Suprapubic skin (tissue), 4 donors: ENCODE results near the gene IL17A.

Experiments
- POLR2A ChIP-seq, 2 donors: fragments of 450-650 bp; IDR thresholded peaks; one replicate each; pipeline ENCODE4 v1.6.1; 2017; ENCODE audit warnings: antibody characterized with exemption in 2 of 2, mild to moderate bottlenecking in 2 of 2, moderate library complexity in 2 of 2
- POLR2AphosphoS5 ChIP-seq, 3 donors: sonication (generic); formaldehyde crosslinking; IDR thresholded peaks; one replicate each; pipeline ENCODE4 v1.6.1; 2017; ENCODE audit warnings: antibody characterized with exemption in 3 of 3
- TF ChIP-seq, protein P1 (sequence below), 2 donors: fragments of 200-600 bp in 1 of 2; fragments of 450-650 bp in 1 of 2; sonication (generic) in 1 of 2; IDR thresholded peaks; one replicate each; pipeline ENCODE4 v1.5.1; 2016 to 2019; ENCODE audit warnings: antibody characterized with exemption in 2 of 2, mild to moderate bottlenecking in 1 of 2, moderate library complexity in 1 of 2

DNA sequence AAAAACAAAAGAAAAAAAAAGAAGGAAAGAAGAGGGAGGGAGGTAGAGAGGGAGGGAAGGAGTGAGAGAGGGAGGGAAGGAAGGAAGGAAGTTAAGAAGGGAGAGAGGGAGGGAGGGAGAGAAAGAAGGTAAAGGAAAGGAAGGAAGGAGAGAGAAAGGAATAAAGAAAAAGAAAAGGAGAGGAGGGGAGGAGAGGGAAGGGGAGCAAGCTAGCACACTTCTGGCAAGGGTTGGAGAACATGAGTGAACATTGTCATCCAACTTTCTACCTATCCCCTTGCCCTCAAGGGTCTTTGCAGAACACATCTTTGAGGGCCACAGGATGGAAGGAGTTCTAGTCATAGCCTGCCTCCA, 34.1 kb upstream of the IL17A start:
- TF ChIP-seq, protein P1, sequence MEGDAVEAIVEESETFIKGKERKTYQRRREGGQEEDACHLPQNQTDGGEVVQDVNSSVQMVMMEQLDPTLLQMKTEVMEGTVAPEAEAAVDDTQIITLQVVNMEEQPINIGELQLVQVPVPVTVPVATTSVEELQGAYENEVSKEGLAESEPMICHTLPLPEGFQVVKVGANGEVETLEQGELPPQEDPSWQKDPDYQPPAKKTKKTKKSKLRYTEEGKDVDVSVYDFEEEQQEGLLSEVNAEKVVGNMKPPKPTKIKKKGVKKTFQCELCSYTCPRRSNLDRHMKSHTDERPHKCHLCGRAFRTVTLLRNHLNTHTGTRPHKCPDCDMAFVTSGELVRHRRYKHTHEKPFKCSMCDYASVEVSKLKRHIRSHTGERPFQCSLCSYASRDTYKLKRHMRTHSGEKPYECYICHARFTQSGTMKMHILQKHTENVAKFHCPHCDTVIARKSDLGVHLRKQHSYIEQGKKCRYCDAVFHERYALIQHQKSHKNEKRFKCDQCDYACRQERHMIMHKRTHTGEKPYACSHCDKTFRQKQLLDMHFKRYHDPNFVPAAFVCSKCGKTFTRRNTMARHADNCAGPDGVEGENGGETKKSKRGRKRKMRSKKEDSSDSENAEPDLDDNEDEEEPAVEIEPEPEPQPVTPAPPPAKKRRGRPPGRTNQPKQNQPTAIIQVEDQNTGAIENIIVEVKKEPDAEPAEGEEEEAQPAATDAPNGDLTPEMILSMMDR (IDR thresholded peaks at IDR 0.05): no peak
- no peak for TF ChIP-seq POLR2AphosphoS5 (IDR thresholded peaks at IDR 0.05)
- no peak for TF ChIP-seq POLR2A (IDR thresholded peaks at IDR 0.05)
